DND-41 (cell line): ENCODE data around the gene ARPC1B.

ENCODE experiments used
- EZH2 ChIP-seq: IDR thresholded peaks from 3 replicates; pipeline ENCODE4 v1.6.1; 2012; ENCODE audit warnings: borderline replicate concordance, low read depth, mild to moderate bottlenecking, moderate library complexity, low read length, inconsistent platforms; ENCODE audit not compliant: severe bottlenecking
- TF ChIP-seq, protein P1 (sequence below): IDR thresholded peaks from 2 replicates; pipeline ENCODE4 v1.5.1; 2012; ENCODE audit warnings: borderline replicate concordance, low read length, moderate library complexity, mild to moderate bottlenecking; ENCODE audit not compliant: poor library complexity, severe bottlenecking; ENCODE audit errors: extremely low read depth

DNA sequence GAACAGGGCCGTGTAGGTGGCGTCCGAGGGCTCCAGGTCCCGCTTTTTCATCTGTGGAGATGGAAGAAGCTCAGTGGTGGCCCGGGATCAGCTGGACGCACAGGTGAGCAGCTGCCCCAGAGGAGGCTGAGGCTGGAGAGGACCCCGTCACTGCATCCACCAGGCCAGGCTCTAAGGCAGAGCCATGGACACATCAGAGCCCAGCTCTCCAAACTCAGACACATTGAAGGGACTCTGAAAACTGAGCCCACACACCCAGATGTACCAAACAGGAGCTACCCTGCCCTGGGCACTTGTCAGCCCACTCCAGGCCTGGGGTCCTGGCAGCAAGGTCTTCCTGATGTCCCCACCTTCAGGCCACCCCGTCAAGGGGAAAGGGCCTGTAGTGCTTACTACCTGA lies 55.2 kb downstream of the ARPC1B start:
- no peak for TF ChIP-seq EZH2
- TF ChIP-seq, protein P1, sequence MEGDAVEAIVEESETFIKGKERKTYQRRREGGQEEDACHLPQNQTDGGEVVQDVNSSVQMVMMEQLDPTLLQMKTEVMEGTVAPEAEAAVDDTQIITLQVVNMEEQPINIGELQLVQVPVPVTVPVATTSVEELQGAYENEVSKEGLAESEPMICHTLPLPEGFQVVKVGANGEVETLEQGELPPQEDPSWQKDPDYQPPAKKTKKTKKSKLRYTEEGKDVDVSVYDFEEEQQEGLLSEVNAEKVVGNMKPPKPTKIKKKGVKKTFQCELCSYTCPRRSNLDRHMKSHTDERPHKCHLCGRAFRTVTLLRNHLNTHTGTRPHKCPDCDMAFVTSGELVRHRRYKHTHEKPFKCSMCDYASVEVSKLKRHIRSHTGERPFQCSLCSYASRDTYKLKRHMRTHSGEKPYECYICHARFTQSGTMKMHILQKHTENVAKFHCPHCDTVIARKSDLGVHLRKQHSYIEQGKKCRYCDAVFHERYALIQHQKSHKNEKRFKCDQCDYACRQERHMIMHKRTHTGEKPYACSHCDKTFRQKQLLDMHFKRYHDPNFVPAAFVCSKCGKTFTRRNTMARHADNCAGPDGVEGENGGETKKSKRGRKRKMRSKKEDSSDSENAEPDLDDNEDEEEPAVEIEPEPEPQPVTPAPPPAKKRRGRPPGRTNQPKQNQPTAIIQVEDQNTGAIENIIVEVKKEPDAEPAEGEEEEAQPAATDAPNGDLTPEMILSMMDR, result no peak
